Muscle of leg (tissue), 9 donors: ENCODE data around the gene SPINK2. TPM values are rescaled to one million over a fixed set of nuclear protein-coding genes. Genes with fewer than 3 reads are reported as not detected.

ENCODE experiments used
- polyA plus RNA-seq, 8 donors: library from polyadenylated mRNA; unstranded; fragments of 120-200 nt; gene quantifications; one replicate each; pipeline versions ENCODE4 v1.2.1 to v1.2.3, GENCODE V29; 2013; ENCODE audit warnings: inconsistent platforms in 1 of 8, low replicate concordance in 1 of 8; ENCODE audit not compliant: insufficient read length in 8 of 8, insufficient read depth in 1 of 8
- total RNA-seq: library from RNA; stranded (reverse); fragments of 120-200 nt; gene quantifications from one replicate; pipeline ENCODE4 v1.2.4, GENCODE V29; 2013

The SPINK2 gene
- total and polyA plus RNA-seq, 9 donors, result 0.28 TPM; not detected in 8

Other genes with a start within 250 kb of the SPINK2 start
- 18.5 TPM for gene HOPX, start 140.4 kb downstream of the SPINK2 start, total RNA-seq
- gene HOPX, start 140.4 kb downstream of the SPINK2 start, polyA plus RNA-seq, result 10 to 100 TPM; 13.2 to 22.8 (median 17.2) TPM
- 33.6 TPM for gene REST, start 86.2 kb upstream of the SPINK2 start, total RNA-seq
- 10 to 100 TPM; 18.4 to 29.8 (median 23.9) TPM for gene REST, start 86.2 kb upstream of the SPINK2 start, polyA plus RNA-seq
- 12.6 TPM for gene NOA1, start 155.9 kb upstream of the SPINK2 start, total RNA-seq
- 10 to 100 TPM; 17.4 to 20.6 (median 18.8) TPM for gene NOA1, start 155.9 kb upstream of the SPINK2 start, polyA plus RNA-seq
- 89.6 TPM for gene POLR2B, start 157.2 kb upstream of the SPINK2 start, total RNA-seq
- gene POLR2B, start 157.2 kb upstream of the SPINK2 start, polyA plus RNA-seq, result 10 to 100 TPM; 62.2 to 78.1 (median 71.4) TPM